Hippocampal formation (tissue), 2 donors: ENCODE measurements around the gene CYTH3.

Experiments used
- DNase-seq, 2 donors: peaks; one replicate each; lab custom pipeline; 2025; lab: John Stamatoyannopoulos, UW

CYTH3 gene

DNA sequence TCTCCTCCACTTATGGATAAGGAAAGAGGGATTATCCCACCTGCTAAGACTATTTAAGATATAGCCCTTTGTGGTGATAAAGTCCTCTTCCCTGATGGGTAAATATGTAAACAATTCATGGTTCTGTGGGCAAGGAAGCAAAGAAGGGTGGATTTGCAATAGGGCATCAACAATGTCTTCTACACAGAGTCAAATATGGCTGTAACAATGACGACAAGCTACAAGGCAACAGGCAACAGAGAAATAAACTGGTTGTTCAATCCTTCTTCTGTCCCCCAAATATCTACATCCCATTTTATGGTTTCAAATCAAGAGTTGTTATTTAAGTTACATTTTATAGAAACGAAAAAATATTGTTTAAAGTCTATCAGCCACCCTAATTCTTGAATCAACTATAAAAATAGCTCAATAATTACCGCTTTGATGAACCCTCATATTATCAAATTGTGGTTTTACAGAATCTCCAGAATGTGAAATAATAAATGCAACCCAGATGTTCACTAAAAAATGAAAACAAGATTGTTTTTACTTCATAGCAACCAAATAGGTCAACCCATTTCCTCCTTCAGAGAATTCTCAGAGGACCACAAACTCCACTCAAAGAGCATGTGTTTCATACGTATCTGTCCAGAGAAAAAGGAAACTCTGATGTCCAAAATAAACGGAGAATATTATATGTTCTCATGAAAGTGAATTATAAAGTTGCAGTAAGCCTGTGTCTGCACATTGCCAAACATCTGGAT lies 13.8 kb downstream of the CYTH3 start:
- DNase-seq, result no peak

DNA sequence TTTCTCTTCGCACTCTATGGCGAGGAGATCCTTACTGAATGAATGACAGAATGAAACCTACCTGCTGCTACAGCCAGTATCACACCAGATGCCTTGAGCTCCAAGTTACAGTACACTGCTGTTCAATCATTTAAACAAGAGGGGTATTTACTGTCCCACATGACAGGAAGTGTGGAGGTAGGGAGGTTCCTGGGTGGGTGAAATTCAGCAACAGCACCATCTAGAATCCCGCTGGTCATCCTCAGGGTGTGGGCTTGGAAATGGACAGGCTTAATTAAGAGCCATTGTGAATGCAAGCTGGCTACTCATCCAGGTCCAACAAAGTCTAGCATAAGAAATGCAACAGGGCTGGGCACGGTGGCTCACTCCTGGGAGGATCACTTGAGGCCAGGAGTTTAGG lies 14.7 kb downstream of the CYTH3 start:
- no peak for DNase-seq

- no peak for DNase-seq
Observed at GRCh38 chr7:6256677-6257535, 15.5 kb downstream of the CYTH3 start.

- DNase-seq, result no peak
Observed at GRCh38 chr7:6256109-6256483, 16.3 kb downstream of the CYTH3 start.

GRCh38 chr7:6254866-6255265 lies 17.6 kb downstream of the CYTH3 start:
- no peak for DNase-seq

GRCh38 chr7:6252748-6253147 lies 19.7 kb downstream of the CYTH3 start:
- no peak for DNase-seq

DNA sequence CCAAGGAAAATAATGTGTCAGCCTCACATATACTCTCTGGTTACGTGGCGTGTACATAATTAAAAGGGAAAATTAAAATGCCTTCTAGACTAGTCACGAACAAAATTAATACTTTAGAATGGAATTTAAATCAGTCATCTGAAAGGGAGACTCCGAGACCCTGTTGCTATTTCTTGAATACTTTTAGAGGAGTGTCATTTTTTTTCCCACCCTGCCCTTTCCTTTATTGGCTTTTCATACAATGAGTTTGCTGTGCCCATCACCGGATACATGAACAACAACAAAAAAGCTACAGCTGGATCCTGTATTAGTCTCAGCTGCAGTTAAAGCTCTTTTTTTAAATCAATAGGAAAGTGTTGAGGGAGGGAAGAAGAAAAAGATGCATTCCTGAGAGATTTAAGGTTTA lies 20.1 kb downstream of the CYTH3 start:
- no peak for DNase-seq

- no peak for DNase-seq
Observed at GRCh38 chr7:6251653-6252052, 20.8 kb downstream of the CYTH3 start.

DNA sequence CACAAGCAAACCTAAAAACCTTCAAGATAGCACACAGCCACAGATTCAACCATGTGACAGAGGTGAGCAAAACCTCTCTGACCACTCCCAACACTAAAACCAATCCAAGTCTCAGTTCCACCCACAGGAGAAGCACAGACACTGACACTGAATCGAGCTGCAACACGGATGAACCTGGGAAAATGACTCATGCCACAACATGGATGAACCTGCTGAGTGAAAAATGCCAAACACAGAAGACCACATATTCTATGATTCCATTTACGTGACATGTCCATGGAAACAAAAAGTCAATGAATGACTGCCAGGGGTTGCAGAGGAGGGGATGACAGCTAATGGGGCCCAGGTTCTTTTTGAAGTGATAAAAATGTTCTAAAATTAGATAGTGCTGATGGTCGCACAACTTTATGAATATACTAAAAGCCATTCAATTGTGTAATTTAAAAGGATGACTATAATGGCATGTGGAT lies 22.0 kb downstream of the CYTH3 start:
- no peak for DNase-seq

GRCh38 chr7:6249043-6249442 lies 23.4 kb downstream of the CYTH3 start:
- DNase-seq, result no peak

- DNase-seq, result no peak
Observed at GRCh38 chr7:6248581-6248980, 23.8 kb downstream of the CYTH3 start.

- no peak for DNase-seq
Observed at GRCh38 chr7:6246251-6246917, 26.0 kb downstream of the CYTH3 start.

DNA sequence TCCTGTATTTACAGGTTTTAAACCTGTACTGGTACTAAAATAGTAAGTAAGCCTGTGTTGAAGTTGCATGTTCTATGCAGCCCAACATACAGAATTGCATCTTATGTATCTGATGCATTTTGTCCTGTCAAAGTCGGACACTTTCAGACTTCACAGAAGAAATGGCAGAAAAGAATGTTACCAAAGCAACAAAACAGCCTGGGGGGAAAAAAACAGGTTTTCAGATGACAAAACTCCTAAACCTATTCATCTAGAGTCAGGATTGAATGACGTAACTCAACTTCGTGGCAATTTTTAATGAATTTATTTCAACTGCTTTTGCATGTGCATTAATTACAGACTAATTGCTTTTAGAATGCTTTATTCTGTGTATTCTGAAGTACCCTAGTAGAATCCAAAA lies 28.4 kb downstream of the CYTH3 start:
- no peak for DNase-seq

DNA sequence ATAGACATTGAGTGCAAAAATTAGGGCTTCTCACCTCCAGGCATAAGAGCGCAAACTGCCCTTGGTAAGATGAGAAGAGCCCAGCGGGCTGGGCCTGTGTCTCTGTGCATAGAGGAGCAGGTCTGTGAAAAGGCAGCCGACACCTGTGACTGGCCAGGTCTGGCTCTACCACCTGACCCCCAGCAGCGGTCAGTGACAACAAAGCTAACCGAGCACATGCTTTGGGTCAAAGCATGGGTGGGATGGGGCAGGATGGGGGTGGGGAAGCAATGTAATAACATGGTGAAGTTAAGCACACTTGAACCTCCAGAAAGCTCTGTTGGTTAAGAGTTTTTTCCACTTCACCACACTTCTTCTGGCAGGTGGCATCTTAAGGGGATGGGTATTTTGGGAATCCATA lies 29.3 kb downstream of the CYTH3 start:
- DNase-seq, result no peak

DNA sequence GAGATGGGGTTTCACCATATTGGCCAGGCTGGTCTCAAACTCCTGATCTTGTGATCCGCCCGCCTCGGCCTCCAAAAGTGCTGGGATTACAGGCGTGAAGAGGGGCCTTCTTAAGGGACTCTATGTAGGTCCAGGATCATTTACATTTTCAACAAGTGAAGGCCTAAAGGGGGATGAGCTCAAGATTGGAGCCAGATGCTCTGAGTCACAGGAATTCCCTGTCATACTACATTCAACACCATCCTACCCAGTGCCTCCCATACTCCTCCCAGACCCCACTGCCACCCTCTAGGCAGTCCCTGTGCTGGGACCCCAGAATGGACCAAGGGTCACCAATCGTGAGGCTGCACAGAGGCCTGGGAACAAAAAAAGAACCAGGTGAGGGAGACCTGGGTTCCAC lies 29.9 kb downstream of the CYTH3 start:
- DNase-seq, result no peak

DNA sequence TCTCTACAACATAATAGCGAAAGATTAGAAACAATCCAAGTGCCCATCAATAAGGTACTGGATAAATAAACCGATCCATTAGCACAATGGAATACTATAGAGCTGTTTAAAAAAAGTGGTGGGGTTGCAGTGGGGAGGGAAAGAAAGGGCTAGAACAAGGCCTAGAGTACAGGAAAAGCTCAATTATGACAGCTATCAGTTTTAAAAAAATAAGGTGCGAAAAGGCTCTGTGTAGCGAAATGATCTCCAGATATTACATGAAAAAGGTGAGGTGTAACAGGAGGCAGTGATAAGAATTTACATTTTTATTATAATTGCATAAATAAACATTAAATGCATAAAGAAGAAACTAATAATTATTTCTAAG lies 30.8 kb downstream of the CYTH3 start:
- DNase-seq, result no peak

DNA sequence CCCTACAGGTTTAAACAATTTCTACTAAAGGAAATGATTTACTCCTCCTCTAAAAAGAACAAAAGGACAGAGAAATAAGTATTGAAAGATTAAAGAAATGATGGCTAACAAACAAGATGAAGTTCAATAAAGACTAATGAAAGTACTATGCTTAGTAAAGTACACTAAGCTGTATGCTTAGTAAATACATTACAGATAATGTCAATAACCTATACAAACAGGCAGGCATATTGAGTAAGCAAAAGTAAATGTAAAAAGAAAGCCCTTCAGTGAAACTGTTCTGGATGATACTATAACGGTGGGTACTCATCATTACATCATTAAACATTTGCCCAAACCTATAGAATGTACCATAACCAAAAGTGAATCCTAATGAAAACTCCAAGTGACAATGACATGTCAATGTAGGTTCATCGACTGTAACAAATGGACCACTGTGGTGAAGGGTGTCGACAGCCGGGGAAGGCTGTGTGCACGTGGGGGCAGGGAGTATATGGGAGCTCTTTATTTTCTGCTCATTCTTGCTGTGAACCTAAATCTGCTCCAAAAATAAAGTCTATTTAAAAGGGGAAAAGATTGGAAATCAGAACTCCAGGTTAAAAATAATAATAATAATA lies 34.0 kb downstream of the CYTH3 start:
- no peak for DNase-seq

GRCh38 chr7:6237730-6238129 lies 34.7 kb downstream of the CYTH3 start:
- DNase-seq, result no peak

DNA sequence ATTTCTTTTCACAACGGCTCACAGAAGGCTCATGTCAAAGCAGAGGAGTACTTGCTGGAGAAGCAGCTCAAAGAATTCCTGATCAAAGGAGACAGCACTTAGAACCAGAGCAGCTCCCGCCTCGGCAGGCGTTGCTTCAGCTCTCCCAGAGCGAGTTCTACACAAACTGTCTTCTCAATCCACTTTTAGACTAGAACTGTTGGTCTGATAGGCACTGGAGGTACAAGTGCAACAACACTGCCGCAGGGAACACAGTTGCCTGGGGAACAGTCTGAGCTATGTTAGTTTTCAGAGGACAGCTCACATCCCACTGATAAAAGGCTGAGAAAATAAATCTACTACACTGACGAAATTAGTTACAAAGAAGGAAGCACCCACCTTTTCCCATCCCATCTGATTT lies 35.4 kb downstream of the CYTH3 start:
- no peak for DNase-seq

DNA sequence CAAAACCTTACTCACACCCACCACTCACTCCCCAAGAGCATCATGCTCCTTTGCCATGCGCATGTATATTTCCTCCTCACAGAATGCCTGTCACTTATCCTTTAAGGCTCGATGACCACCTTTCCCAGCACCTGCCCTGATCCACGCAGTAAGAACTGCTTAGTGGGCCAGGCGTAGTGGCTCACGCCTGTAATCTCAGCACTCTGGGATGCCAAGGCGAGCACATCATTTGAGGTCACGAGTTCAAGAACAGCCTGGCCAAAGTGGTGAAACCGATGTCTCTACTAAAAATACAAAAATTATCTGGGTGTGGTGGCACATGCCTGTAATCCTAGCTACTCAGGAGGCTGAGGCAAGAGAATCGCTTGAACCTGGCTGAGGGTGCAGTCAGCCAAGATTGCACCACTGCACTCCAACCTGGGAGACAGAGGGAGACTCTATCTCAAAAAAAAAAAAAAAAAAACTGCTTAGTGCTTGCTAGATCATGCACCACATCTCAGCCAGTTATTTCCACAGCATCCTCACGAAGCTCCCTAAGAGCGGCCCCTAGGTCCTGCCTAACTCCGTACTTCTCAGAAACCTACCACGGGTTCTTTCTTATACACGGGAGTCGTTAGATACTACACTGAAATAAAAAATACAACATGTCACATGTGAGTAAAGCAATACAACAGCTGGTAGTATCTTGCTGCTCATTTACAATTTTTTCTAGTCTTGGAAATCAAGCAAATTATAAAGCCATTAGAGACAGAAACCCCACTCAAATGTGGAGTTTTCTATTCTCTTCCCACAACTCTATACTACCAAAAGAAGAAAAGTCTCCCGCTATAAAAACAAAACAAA lies 37.2 kb downstream of the CYTH3 start:
- DNase-seq, result no peak

DNA sequence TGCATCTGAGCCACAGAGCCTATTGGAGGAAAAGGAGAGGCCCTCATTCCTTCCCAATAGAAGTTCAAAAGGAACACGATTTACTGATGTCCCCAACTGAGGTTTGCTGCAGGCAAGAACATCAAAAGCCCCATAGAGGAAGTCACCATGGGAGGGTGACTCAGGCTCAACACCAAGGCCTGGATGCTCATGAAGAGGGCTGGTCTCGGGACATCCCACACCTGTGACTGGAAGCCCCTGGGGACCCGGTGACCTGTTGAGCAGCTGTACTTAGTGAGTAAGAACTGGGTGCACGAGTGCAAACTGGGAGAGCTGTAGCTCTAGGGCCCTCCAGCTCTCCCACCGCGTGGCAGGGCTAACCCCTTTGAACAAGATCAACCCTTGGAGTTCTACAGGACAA lies 38.0 kb downstream of the CYTH3 start:
- no peak for DNase-seq
